NK-92 treated with Interleukin-12 subunit alpha and Interleukin-12 subunit beta, amount 100 ng/mL, for 24 hours (cell line): Measurements from ENCODE around the gene ITGB3BP.
"Not testable (repeated sequence)": the region's sequence is repeated elsewhere in the genome, so short reads cannot be mapped to it uniquely, and the experiment has no call there.

Experiments
- DNase-seq: peaks from one replicate; lab custom pipeline; 2025; lab: John Stamatoyannopoulos, UW

Gene ITGB3BP

GRCh38 chr1:63506782-63507181, 16.2 kb downstream of the ITGB3BP start:
- DNase-seq, result no peak

GRCh38 chr1:63501256-63501655, 21.8 kb downstream of the ITGB3BP start:
- no peak for DNase-seq

DNA sequence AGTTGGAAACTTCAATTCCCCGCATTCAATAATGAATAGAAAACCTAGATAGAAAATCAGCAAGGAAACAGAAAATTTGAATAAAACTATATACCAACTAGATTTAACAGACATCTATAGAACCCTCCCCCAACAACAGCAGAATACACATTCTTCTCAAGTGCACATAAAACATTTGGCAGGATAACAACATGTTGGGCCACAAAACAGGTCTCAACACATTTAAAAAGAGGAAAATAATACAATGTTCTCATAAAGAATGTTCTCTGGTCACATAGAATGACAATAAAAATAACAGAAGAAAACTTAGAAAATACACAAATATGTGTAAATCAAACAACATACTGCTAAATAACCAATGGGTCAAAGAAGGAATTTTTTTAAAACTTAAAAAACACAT, 24.9 kb downstream of the ITGB3BP start:
- no peak for DNase-seq

DNA sequence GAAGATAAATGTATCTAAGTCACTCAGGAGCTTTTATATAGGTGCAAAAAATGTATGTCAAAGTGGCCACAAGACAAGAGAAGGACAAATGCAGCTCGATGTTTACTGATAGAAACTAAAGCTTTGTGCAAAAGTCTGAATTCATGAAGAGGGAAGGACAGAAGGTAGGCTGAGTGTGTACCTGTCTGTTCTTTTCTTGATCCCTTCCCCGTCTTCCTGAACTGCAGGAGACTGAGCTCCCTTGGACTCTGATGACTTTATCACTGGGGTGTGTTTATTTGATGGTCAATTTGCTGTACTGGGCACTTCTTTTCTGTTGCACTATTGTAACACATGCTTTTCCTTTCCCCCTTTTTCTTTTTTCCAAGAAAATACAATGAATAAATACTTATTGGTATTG, 25.4 kb downstream of the ITGB3BP start:
- no peak for DNase-seq

DNA sequence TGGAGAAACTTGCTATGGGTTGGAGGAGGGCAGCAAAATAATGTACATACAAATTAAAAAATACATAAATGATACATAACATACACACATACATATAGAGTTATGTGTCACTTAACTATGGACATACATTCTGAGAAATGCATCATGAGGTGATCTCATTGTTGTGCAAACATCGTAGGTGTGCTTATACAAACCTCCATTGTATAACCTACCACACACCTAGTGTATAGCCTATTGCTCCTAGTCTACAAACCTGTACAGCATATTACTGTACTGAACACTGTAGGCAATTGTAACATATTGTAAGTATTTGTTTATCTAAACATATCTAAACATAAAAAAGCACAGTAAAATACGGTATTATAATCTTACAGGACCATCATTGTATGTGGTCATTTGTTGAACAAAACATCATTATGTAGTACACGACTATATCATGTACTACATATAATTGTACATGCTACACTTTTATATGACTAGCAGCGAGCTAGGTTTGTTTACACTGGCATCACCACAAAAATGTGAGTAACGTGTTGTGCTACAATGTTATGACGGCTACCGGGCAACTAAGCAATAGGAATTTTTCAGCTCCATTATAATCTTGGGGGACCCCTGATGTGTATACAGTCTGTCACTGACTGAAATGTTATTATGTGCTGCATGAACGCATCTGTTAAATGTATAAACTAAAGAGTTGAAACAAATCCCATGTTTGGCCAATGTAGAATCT, 35.5 kb downstream of the ITGB3BP start:
- no peak for DNase-seq

- DNase-seq, result no peak
Observed at GRCh38 chr1:63486629-63487028, 36.4 kb downstream of the ITGB3BP start.

GRCh38 chr1:63480057-63480456, 43.0 kb downstream of the ITGB3BP start:
- DNase-seq, result no peak

DNA sequence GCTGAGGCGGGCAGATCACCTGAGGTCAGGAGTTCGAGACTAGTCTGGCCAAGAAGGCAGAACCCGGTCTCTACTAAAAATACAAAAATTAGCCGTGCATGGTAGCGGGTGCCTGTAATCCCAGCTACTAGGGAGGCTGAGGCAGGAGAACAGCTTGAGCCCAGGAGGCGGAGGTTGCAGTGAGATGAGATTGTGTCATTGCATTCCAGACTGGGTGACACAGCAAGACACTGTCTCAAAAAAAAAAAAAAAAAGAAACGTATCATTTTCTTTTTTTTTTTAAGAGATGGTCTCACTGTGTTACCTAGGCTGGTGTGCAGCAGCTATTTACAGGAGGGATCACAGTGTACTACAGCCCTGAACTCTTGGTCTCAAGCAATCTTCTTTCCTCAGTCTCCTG, 47.3 kb downstream of the ITGB3BP start:
- no peak for DNase-seq

GRCh38 chr1:63468683-63469082, 54.3 kb downstream of the ITGB3BP start:
- DNase-seq, result not testable (repeated sequence)

GRCh38 chr1:63466759-63467158, 56.3 kb downstream of the ITGB3BP start:
- DNase-seq, result no peak

GRCh38 chr1:63466181-63466580, 56.8 kb downstream of the ITGB3BP start:
- no peak for DNase-seq

- DNase-seq, result no peak
Observed at GRCh38 chr1:63463248-63463647, 59.8 kb downstream of the ITGB3BP start.

DNA sequence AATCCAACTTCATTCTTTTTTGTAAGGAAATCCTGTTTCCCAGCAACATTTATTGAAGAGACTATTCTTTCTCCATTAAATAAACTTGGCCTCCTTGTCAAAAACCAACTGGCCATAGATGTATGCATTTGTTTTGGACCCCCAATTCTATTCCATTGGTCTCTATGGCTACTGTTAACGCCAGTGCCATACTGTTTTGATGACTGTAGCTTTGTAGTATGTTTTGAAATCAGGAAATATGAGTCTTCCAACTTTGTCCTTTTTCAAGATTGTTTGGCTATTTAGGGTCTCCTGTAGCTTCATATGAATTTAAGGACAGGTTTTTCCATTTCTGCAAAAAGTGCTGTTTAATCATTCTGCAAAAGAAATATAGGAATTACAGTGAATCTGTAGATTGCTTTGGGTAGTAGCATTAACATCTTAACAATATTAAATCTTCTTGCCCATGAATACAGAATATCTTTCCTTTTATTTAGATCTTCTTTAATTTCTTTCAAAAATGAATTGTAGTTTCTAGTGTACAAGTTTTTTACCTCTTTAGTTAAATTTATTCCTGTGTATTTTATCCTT, 61.3 kb downstream of the ITGB3BP start:
- no peak for DNase-seq

- no peak for DNase-seq
Observed at GRCh38 chr1:63458750-63459149, 64.3 kb downstream of the ITGB3BP start.

DNA sequence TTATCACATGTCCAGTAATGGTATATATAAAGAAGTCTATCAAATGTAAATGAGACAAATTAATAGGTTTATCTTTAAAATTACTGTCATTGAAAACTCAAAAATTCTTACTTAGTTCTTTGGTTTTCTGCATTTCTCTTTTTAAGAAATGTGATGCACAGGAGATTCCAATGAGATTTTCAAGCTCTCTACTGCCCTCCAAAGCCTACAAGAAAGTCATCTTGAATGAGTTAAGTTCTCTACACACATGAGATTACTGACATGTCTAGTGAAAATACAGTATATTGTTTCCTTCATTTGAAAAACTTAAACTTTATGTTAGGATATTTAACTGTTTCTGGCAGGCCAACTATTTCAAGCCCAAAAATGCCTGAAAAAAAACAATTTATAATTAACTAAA, 68.8 kb downstream of the ITGB3BP start:
- no peak for DNase-seq

GRCh38 chr1:63453232-63453631, 69.8 kb downstream of the ITGB3BP start:
- no peak for DNase-seq

- no peak for DNase-seq
Observed at GRCh38 chr1:63450416-63450815, 72.6 kb downstream of the ITGB3BP start.

DNA sequence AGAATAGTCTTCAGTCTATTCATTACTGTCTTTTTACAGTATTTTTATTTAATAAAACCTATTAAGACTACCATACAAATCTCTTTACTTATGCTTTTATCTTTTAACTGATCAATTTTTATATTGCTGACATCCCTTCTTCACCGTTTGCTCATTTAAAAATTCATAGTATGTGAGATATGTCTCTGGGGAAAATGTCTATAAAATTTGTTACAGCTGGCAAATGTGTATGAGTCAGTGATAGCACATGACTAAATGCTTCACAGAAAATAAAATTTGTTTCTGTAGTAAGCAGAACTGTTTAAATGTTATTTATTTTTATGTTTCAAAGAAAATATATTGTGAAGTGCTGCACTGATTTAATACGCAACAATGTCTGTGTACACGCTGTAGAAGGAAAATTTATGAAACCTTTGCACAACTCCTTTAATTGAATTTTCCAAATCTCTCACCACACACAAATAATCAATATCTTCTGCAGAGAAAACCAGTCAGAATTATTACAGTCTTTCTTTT, 74.2 kb downstream of the ITGB3BP start:
- no peak for DNase-seq

DNA sequence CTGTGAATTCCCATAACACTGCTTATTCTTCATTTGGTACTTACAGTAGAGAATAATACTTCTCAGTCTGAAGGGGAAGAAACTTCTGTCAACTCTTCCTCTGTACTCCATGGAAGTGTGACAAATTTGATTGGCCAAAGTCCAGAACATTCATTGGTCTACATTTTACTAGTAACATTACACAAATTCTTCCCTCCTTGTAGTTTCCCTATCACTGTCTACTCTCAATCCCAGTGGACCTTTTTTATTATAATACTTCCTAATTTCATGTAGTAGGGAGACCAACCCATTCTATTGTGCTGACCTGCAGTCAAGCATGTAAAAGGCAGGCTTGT, 80.9 kb downstream of the ITGB3BP start:
- DNase-seq, result no peak

DNA sequence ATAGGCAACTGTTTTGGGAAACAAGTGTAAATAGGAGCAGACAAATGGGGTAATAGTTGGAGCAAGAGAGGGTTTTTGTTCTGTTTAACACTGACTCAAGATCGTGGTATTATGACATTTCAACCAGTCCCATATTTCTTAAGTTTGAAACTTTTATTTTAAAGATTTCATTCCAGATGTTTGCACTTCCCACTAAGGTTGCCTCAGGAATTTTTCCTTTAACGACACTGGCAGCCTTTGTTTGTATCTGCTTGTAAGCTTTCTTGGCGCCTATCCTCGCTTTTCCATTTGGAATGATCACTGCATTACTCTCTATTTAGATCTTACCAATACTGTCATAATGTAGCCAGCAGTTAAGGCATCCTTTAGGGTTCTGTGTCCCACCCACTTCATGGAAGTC, 87.9 kb downstream of the ITGB3BP start:
- DNase-seq, result no peak

DNA sequence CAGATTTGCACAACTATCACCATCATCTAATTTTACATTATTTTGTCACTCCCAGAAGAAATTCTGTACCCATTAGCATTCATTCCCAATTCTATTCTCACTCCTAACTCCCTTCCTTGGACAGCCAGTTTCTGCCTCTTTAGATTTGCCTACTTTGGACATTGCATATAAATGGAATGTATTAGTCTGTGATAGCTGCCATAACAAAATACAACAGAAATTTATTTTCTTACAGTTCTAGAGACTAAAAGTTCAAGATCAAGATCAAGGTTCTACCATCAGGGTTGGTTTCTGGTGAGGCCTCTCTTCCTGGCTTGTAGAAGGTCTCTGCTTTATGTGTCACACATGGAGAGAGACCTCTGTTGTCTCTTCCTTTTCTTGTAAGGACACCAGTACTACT, 93.7 kb downstream of the ITGB3BP start:
- DNase-seq, result no peak

GRCh38 chr1:63428815-63429214, 94.2 kb downstream of the ITGB3BP start:
- DNase-seq, result no peak

DNA sequence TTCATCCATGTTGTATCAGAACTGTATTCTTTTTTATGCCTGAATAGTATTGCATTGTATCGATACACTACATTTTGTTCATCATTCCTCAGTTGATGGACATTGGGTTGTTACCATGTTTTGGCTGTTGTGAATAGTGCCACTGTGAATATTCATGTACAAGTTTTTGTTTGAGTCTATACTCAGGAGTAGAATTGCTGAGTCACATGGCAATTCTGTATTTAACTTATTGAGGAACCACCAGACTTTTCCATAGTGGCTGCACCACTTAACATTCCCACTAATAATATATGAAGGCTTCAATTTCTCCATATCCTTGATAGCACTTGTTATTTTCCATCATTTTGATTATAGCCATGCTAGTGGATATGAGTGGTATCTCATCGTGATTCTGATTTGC, 99.4 kb downstream of the ITGB3BP start:
- no peak for DNase-seq

DNA sequence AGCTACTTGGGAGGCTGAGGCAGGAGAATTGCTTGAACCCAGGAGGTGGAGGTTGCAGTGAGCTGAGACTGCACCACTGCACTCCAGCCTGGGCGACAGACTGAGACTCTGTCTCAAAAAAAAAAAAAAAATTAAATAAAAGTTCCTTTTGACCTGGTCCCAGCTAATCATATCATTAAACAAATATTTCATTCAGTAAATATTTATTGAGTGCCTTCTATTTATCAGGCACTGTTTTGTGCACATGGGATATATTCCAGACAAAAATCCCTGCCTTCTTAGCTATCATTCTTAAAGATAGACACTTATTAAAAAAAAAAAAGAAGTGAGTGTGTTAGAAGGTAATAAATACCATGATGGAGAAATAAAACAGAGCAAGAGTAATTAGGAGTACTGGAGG, 102.3 kb downstream of the ITGB3BP start:
- not testable (repeated sequence) for DNase-seq
